DOHH2 (cell line): ENCODE data around the gene SCGB1A1.

Experiments used
- EZH2phosphoT487 ChIP-seq: fragments of 200-600 bp; sonication (generic); IDR thresholded peaks from 2 replicates; pipeline ENCODE4 v1.6.1; 2017; ENCODE audit warnings: borderline replicate concordance, mild to moderate bottlenecking, antibody characterized with exemption, low read length, moderate library complexity, mixed read lengths
- TF ChIP-seq, protein P1 (sequence below): fragments of 200-600 bp; sonication (generic); IDR thresholded peaks from one replicate; pipeline ENCODE4 v1.5.1; 2014; ENCODE audit warnings: antibody characterized with exemption, mild to moderate bottlenecking, low read depth, low read length; ENCODE audit not compliant: poor library complexity, severe bottlenecking

DNA sequence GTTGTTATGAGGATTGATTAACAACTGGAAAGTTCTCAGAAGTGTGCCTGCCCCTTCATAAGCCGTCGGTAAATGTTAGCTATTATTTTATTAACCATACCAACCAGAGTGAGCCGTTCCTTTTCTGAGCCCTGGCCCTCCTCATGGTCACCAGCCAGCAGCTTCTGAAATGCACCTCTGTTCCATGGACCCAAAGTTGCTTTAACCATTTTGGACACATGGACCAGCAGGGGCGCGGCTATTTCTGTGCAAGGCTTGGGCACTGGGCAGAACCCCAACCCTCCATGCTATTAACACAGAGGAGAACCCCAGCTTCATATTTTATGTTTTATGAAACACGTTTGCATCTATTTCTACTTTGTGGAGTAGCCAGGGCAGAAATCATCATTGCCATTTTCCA, 18.6 kb upstream of the SCGB1A1 start:
- TF ChIP-seq, protein P1, sequence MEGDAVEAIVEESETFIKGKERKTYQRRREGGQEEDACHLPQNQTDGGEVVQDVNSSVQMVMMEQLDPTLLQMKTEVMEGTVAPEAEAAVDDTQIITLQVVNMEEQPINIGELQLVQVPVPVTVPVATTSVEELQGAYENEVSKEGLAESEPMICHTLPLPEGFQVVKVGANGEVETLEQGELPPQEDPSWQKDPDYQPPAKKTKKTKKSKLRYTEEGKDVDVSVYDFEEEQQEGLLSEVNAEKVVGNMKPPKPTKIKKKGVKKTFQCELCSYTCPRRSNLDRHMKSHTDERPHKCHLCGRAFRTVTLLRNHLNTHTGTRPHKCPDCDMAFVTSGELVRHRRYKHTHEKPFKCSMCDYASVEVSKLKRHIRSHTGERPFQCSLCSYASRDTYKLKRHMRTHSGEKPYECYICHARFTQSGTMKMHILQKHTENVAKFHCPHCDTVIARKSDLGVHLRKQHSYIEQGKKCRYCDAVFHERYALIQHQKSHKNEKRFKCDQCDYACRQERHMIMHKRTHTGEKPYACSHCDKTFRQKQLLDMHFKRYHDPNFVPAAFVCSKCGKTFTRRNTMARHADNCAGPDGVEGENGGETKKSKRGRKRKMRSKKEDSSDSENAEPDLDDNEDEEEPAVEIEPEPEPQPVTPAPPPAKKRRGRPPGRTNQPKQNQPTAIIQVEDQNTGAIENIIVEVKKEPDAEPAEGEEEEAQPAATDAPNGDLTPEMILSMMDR, result no peak
- TF ChIP-seq EZH2phosphoT487, result no peak
